ENCODE data around the gene DNALI1.

DNA sequence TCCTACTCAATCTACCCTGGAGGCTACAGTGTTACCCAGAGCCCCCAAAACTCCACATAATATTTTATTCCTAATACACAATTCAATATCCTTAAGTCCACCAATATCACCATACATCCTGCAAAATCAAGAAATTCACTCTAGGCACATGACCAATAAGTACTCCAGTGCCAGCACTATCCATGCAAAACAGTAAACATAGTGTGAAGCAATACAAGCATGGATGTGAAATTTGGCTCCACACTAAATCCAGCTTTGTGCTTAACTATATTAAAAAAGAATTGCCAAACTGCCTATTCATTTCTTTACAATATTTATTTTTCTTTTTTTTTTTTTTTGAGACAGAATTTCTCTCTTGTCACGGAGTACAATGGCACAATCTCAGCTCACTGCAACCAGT, 39.2 kb upstream of the DNALI1 start:
- no peak for TF ChIP-seq FOXK2 (IDR thresholded peaks at IDR 0.05)
- TF ChIP-seq SP1 (IDR thresholded peaks at IDR 0.05): no peak
- TF ChIP-seq FOXM1 (IDR thresholded peaks at IDR 0.05; ENCODE audit: borderline replicate concordance): no peak
- TF ChIP-seq TARDBP (IDR thresholded peaks at IDR 0.05): no peak
- TF ChIP-seq, protein P1, sequence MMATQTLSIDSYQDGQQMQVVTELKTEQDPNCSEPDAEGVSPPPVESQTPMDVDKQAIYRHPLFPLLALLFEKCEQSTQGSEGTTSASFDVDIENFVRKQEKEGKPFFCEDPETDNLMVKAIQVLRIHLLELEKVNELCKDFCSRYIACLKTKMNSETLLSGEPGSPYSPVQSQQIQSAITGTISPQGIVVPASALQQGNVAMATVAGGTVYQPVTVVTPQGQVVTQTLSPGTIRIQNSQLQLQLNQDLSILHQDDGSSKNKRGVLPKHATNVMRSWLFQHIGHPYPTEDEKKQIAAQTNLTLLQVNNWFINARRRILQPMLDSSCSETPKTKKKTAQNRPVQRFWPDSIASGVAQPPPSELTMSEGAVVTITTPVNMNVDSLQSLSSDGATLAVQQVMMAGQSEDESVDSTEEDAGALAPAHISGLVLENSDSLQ (IDR thresholded peaks at IDR 0.05): no peak
- no peak for TF ChIP-seq BHLHE40 (IDR thresholded peaks at IDR 0.05; ENCODE audit: borderline replicate concordance)

All from HEK293T (cell line).